Fibroblast of upper back skin (primary cell): ENCODE measurements around the gene INPP4A.

Experiments
- DNase-seq: peaks from one replicate; pipeline ENCODE4 v3.0.0-alpha.2; 2013

The INPP4A gene

DNA sequence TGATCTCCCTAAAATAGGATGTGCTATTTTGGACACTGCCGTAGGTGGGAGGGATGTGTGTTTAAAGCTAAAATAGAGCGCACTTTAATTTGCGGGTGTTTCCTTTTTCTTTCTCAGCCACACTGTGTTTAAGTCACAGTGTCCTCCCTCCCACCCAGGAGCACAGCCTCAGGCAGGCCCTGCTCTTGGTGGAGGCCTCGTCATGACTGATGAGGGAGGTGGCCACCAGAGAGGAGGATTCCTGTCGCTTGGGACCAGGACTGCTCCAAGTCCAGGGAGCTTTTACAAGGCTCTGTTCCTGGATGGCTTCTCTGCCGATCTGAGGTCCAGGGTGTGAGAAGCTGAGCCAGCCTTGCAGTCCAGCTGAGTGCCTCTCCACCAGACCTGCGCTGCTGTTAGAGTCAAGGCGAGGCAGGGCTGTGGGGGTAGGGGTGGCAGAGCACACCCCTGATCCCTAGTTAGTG lies 33.5 kb downstream of the INPP4A start:
- no peak for DNase-seq

- no peak for DNase-seq
Measured at GRCh38 chr2:98478907-98479306, 34.2 kb downstream of the INPP4A start.

DNA sequence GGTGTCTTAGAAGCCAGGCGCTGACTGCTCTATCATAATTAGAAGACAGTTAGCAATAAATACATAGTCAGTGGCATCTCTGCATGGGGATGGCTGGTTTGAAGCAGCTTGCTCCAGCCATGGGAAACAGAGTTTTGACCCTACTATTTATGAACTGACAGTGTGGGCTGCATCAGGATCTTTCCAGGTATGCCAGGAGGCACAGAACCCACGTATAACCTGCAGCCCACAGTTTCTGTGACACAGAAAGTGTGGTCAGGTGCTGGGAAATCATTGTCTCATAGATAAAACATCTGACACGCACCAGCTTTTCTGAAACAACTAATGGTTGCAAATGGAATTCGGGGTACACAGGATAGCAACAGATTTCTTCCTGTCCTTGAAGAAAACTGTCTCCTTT lies 34.7 kb downstream of the INPP4A start:
- no peak for DNase-seq

- peak; percentile 74 for DNase-seq
Measured at GRCh38 chr2:98479959-98480524, 35.4 kb downstream of the INPP4A start.

- no peak for DNase-seq
Measured at GRCh38 chr2:98480598-98480997, 35.9 kb downstream of the INPP4A start.

GRCh38 chr2:98482362-98482761 lies 37.7 kb downstream of the INPP4A start:
- DNase-seq = no peak

DNA sequence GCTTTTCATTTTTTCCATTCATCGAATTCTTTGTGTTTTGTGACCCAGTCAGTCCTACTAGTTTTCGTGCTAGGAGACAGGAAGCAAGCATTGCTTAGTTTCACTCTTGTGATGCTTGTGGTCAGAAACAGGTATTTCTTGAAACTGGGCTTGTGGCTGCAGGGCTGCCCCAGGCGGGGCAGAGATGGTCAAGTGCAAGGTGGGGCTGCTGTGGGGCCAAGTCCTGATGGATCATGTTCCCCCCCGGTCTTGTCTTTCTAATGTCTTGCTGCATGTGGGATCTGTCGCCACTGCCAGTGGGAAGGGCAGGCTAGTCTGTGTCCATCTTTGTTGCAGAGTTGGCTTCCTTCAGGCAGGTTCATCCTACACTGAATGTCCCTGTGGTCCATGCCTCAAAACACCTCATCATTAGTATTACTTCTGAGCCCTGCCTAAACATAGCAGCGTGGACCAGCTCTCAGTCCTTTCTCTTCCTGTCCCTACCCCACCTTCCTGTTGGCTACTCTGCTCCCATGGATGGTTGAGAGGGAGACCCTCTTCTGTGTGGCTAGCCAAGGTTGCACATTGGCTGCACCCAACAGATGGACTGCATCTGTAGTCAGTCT lies 38.7 kb downstream of the INPP4A start:
- DNase-seq = no peak

GRCh38 chr2:98484121-98484557 lies 39.5 kb downstream of the INPP4A start:
- DNase-seq = no peak

GRCh38 chr2:98484652-98485452 lies 40.2 kb downstream of the INPP4A start:
- DNase-seq = no peak

- no peak for DNase-seq
Measured at GRCh38 chr2:98485453-98485755, 40.7 kb downstream of the INPP4A start.

DNA sequence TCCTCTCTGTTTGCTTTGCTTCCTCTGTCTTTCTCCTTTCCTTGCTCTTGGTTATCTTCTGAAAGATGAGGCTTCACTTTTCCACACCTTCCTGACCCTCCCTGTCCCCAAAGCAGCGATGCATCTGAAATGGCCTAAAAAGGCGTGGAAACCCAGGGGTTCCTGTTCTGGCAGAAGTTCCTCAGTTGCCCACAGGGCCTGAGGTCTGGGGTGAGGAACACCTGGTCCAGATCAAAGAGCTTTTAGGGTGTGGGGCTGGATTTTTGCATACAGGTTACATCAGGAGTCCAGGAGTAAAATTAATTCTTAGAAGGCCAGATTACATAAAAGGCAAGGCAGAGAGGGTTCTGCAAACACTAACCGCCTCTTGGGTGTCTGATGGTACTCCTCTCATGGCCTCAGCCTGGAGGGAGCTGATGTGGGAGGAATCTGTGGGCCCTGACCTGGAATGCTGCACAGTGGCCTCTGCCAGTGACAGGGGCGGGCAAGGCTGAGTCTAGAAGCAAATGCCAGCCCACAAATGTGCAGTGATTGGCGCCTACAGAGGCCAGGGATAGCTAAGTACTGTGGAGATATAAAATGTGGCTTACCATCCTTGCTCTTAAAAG lies 41.8 kb downstream of the INPP4A start:
- no peak for DNase-seq

DNA sequence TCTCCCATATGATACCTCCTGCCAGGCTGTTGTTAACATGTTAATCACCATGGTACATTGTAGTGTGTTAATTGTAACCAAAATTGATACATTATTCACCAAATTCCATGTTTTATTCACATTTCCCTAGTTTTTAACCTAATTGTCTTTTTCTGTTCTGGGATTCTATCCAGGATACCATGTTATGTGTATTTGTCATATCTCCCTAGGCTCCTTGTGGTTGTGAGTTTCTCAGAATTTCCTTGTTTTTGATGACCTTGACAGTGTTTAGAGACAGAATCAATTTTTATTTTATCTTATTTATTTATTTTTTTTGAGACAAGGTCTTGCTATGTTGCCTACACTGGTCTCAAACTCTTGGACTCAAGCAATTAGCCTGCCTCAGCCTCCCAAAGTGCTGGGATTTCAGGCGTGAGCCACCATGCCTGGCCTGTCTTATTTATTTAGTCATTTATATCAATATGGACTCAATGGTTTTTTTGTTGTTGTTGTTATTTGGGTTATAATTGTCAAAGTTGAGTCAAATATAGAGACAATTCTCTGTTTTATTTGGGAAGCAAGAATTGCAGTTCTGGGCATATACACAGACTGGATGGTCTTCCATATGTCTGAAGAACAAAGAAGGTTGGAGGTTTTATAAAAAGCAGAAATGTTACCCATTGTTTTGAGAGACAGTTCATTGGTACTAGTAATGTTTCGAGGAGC lies 42.6 kb downstream of the INPP4A start:
- no peak for DNase-seq

DNA sequence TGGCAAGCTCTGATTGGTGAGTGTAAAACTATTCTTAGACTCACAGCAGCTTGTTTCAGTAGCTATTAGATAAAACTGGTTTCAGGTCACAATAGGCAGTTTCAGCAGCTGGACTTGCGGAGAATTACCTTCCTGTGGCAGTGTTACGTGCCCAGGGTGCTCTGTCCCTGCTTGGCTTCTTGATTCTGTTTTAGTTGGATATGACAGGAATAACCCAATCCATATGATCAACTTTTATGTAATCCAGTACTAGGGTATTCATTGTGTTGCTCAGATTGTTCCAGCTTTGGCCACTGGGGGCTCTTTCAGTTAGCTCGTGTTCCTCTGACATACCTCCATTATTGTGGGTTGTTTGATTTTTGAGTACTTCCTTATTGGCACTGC lies 43.1 kb downstream of the INPP4A start:
- peak; percentile 12 for DNase-seq

DNA sequence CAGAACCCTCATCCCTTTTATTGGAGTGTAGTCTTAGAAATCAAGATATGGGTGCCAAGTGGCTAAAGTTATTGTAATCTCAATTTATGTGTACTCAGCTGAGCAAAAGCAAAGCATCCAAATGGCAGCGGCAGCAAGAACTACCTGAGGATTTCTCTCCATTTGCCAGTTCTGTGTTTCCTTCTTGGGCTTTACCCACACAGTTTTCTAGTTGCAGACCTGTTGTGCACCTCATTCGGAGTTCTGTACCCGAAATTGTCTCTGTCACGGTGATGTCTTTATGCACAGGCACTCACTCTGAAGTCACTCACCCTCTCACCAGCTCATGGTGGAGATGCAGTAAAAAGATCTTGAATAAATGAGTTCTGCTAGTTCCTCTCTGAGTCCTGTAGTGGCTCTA lies 43.6 kb downstream of the INPP4A start:
- no peak for DNase-seq

DNA sequence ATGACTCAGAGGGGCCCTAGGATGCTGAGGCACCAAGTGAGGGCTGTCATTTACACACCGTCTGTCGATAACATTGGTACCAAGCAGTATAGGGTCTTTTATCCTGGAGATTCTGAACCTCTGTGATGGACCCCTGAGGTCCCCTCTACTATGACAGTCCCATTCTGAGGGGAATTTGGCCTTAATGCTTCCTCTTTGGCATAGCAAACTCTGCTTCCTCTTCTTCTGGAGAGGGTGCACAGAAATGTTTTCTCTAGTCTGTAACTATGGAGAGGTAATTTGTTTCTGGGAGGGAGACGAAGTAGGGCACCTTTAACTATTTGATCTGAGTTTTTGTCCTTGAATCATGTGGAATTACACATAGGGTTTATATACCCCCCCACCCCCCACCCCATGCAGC lies 44.8 kb downstream of the INPP4A start:
- DNase-seq = no peak

- DNase-seq = no peak
Measured at GRCh38 chr2:98489971-98490962, 45.6 kb downstream of the INPP4A start.

GRCh38 chr2:98492441-98492840 lies 47.8 kb downstream of the INPP4A start:
- no peak for DNase-seq

DNA sequence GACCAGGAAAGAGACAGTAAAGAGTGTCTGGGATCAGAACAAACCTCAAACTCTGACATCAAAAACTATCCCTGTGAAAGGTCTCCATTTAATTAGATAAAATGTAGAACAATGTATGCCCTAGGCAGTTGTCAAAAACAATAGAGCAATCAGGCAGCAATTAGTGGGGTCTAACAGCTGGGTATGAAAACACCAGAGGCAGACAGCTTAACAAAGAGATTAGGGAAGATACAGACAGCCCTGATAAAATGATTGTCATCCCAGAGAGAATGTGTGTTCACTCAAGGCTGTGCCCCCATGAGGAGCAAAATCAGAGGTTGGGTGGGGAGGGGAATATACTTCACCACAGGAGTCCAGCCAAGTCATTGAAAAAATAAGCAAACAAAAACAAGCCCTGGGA lies 50.0 kb downstream of the INPP4A start:
- no peak for DNase-seq

DNA sequence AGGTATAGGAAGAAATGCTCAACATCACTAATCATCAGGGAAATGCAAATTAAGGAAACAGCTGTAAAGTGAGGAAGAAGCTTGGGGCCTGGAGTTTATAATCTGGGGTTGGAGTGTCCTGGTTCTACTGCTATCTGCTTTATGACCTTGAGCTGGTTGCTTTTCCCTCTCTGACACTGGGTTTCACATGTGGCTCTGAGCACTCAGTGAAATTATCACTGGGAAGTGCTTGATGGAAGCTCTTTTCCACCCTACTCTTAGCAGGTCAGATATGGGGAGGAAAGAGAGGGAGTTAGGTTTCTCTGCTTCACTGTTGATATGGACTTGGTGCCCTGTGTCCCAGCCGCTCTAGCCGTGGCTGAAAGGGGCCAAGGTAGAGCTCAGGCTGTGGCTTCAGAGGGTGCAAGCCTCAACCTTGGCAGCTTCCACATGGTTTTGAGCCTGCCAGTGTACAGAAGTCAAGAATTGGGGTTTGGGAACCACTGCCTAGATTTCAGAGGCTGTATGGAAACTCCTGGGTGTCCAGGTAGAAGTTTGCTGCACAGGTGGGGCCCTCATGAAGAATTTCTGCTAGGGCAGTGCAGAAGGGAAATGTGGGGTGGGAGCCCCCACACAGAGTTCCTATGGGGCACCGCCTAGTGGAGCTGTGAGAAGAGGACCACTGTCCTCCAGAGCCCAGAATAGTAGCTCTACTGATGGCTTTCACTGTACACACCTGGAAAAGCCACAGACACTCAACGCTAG lies 52.3 kb downstream of the INPP4A start:
- no peak for DNase-seq

- no peak for DNase-seq
Measured at GRCh38 chr2:98498703-98499440, 54.2 kb downstream of the INPP4A start.

- no peak for DNase-seq
Measured at GRCh38 chr2:98500561-98500960, 55.9 kb downstream of the INPP4A start.
